Right renal cortex interstitium (tissue), 3 donors: ENCODE results near the gene ADSL. TPM values are rescaled to one million over a fixed set of nuclear protein-coding genes. Genes with fewer than 3 reads are reported as not detected.
"Not testable (repeated sequence)": the region's sequence is repeated elsewhere in the genome, so short reads cannot be mapped to it uniquely, and the experiment has no call there.

Experiments
- DNase-seq, 3 donors: peaks; one replicate each; pipeline ENCODE4 v3.0.0-alpha.2; 2013; ENCODE audit warnings: low read depth in 3 of 3, low spot score in 2 of 3
- polyA plus RNA-seq, 3 donors: library from polyadenylated mRNA; unstranded; fragments of 120-200 nt; gene quantifications; one replicate each; pipeline ENCODE4 v1.2.1, GENCODE V29; 2013; ENCODE audit not compliant: insufficient read length in 3 of 3

ADSL gene
- polyA plus RNA-seq, 3 donors = 104 to 109 (median 104) TPM

DNA sequence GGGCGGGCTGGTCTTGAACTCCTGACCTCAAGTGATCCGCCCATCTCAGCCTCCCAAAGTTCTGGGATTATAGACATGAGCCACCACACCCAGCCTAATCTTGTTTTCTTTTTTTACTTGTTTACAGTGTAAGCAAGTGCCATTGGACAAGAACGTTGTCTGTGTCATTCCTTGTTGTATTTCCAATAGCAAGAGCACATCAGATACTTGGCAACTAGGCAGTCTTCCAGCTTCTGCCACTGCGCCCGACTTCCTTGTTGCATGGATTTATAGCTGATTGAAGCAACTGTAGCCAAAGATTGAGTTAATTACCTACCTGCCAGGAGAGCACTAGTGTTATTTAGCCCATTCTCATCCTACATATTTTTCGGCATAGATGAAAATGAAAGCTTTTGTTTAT lies 21.0 kb downstream of the ADSL start:
- no peak for DNase-seq

DNA sequence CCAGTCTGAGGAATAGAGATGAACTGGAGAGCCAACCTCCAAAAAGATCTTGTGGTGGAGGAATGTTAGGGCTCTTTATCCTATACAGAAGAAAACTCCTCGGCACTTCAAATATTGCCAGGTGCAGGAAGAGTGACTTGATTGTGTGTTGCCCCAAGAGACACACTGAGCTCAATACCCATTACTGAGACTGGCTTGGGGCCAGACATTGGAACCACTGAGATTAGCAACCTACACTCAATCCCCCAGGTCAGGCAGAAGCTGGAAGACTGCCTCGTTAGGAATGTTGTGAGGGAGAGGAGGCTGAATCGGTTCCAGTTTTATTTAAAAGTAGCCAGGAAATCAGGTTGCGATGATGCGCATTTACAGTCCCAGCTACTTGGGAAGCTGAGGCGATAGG lies 21.7 kb downstream of the ADSL start:
- no peak for DNase-seq

DNA sequence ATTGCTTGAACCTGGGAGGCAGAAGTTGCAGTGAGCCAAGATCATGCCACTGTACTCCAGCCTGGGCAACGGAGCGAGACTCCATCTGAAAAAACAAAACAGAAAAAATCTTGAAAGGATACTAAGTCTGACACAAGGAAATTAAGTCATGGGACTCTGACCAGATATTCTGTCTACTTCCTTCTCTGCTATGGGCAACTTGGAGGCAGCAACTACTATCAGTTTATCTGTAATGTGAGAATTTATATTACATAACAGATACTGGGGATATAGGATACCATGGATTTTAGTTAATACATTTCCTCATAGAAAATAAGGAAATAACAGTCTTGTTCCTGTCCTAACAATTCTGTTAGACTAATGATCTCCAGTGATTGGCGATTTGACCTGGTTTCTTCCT lies 22.5 kb downstream of the ADSL start:
- no peak for DNase-seq

DNA sequence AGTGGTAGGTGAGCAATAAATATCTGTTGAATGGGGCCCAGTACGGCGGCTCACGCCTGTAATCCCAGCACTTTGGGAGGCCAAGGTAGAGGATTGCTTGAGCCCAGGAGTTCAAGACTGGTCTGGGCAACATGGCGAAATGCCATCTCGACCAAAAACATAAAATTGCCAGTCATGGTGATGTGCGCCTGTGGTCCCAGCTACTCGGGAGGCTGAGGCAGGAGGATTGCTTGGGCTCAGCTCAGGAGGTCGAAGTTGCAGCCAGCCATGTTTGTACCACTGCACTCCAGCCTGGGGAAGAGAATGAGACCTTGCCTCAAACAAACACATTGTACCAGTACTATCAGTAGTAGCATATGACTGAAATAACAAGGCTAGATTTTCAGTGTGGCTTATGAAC lies 28.3 kb downstream of the ADSL start:
- DNase-seq = no peak

DNA sequence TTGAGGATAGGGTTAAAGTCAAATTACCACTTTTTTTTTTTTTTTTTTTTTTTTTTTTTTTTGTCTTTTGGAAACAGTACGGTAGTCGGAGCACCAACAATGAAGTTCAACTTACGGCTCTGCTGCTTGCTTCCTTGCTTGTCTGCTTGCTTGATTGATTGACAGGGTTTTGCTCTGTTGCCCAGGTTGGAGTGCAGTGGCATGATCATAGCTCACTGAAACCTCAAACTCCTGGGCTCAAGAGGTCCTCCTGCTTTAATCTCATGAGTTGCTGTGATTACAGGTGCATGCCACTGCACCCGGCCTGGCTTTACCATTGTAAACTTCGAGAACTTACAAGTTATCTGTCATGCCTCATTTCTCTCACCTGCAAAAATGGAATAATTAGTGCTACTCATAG lies 29.8 kb downstream of the ADSL start:
- DNase-seq = no peak

DNA sequence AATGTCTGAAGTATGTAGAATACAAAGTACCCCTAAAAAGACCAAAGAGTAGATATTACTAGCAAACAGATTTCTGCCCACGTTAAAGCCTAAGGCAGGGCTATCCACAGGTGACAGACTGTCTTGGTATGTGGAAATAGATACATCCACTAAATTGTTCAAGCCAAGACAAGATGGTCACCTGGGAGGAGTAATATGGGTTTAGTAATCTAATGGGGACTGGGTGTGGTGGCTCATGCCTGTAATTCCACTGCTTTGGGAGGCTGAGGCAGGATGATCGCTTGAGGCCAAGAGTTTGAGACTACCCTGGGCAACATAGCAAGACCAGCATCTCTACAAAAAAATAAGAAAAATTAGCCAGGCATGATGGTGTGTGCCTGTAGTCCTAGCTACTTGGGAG lies 31.6 kb downstream of the ADSL start:
- DNase-seq = no peak

DNA sequence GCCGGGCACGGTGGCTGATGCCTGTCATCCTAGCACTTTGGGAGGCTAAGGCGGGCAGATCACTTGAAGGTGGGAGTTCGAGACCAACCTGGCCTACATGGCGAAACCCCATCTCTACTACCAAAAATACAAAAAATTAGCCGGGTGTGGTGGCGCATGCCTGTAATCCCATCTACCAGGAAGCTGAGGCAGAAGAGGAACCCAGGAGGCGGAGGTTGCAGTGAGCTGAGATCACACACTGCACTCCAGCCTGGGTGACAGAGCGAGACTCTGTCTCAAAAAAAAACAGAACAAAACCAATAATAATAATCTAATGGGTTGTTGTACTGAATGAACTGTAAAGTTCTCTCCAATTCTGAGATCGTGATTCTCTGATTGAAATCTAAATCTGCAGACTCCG lies 32.1 kb downstream of the ADSL start:
- DNase-seq = not testable (repeated sequence)

DNA sequence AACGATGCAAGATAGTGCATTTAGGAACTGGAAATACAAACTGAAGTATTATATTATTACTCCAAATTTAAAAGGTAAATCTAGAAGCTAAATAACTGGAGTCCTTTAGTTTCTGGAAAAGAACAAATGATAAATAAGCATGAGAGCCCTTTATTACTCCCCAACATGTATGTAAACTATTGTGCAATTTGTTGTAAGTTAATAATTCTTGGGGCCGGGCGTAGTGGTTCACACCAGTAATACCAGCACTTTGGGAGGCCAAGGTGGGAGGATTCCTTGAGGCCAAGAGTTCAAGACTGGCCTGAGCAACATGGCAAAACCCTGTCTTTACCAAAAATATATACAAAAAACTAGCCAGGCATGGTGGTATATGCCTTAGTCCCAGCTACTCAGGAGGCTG lies 35.2 kb downstream of the ADSL start:
- DNase-seq = no peak

DNA sequence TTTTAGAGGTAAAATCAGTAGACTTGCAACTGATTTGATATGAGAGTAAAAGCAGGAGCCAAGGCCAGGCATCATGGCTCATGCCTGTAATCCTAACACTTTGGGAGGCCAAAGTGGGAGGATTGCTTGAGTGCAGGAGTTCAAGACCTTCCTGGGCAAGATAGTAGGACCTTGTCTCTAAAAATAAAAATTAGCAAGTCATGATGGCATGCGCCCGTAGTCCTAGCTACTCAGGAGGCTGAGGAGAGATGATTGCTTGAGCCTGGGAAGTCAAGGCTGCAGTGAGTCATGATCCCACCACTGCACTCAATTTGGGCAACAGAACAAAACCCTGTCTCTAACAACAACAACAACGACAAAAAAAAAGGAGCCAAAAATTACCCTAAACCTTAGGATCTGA lies 37.6 kb downstream of the ADSL start:
- no peak for DNase-seq

DNA sequence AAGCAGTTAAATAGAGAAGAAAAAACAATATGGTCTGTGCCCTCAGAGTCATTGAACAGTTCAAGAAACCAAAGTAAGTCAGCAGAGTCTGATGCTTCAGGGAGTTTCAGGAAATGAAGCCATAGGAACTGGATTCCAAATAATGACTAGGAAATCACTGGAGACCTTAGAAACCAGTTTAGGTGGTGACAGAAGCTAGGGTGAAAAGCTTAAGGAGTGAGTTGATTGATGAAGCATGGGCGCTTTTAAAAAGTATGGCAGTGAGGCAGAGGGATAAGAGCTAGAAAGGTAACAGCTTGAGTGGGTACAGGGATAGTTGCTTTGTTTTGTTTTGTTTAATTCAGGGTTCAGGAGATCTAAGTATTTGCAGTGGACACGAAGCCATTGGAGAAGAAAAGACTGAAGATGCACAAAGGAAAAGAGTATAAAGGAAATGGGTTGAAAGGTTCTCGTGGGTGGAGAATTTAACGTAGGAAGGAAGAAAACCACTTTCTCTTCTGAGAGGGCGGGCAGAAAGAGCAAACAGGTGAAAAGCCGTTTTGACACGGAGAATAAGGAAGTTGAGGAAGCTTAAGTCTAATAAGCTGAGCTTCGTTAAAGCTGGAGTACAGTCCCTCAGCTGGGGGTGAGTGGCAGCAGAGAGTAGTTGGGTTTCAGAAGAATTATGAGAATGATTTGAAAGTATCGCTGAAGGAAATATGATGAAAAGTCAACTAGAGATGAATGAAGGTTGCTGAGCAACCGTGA lies 38.9 kb downstream of the ADSL start:
- no peak for DNase-seq

DNA sequence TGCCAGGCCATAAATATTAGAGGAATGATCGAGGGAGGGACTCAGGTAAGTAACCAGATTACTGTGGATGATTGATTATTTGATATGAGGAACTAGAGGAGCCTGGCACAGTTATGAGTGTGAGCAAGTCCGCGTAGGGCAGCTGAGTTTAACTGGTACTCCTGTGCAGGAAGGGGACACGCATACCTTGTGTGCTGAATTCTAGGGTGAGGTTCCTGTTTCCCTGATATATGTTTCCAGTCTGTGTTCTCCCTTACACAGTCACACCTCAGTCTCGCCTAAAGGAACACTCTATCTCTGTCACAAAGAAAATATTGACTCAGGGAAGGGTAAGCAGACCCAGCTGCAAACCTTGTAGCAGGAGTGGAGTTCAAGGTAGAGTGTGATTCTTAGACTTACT lies 41.4 kb downstream of the ADSL start:
- no peak for DNase-seq

DNA sequence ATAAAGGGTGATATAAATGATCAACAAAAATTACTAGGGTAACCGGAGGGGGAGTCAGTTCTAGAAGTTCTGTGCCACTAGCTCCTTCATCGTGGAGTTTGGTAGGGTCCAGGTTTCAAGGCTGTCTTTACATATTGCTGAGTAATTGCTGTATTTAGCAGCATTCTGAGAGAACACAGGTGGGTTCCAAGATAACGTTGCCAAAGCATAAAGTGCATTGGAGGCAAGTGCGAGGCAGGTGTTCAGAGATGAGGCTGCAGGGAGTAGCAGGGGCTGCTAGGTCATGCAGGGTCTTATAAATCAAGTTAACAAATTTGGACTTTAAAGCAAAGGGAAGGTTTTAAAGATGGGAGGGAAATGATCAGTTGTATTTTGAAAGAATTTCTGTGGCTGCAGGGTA lies 41.9 kb downstream of the ADSL start:
- DNase-seq = no peak

DNA sequence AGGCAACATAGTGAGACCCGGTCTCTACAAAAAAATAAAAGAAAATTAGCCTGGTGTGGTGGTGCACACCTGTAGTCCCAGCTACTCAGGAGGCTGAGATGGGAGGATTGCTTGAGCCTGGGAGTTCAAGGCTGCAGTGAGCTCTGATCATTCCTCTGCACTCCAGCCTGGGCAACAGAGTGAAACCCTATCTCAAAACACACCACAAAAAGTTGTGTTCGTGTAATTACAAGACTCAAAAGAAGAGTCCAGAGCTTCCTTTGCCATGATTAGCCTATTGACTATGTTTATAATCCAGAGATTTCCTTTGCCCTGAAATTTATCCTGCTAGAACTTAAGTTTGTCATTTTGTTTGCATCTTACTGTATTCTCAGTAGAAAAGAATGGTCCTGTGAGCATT lies 45.1 kb downstream of the ADSL start:
- DNase-seq = no peak

DNA sequence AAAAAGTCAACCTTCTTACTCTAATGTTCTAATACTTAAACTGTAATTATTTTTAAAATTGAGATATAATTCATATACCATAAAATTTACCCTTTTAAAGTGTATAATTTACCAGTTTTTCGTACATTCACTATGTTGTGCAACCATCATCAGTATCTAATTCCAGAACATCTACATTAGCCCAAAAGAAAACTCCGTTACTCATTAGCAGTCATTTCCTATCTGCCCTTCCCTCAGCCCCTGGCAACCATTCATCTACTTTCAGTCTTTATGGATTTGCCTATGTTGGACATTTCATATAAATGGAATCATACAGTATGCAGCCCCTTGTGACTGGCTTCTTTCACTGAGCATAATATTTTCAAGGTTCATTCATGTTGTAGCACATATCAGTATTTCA lies 46.3 kb downstream of the ADSL start:
- no peak for DNase-seq

DNA sequence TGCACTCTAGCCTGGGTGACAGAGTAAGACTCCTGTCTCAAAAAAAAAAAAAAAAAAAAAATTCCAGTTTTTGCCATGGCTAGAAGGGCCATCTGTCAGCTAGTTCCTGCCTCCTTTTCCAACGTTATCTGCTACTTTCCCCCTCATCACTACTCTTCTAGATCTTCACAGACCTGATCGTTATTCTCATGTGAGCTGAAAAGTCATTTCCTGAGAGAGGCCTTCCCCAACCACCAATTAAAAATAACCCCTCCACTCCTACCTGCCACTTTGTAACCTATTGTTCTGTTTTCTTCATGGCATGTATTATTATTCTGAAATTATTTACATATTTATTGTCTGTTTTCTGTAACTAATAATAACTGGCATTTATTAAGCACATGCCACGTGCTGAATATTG lies 48.3 kb downstream of the ADSL start:
- no peak for DNase-seq

DNA sequence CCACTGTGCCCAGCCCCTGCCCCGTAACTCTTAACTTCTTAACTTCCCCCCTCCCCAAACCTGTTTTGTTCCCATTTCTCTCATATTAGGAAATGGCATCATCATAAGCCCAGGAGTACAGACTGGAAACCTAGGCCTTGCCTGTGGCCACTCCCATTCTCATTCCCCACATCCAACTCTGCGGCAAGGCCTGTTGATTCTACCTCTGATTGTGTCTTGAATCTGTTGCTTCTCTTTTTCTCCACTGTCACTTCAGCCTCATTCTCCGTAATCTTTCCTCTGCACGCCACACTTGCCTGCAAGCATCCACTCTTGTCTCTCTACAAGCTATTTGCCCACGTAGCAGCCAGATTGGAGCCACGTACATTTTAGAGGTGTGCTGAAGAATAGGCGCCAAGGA lies 49.3 kb downstream of the ADSL start:
- no peak for DNase-seq

DNA sequence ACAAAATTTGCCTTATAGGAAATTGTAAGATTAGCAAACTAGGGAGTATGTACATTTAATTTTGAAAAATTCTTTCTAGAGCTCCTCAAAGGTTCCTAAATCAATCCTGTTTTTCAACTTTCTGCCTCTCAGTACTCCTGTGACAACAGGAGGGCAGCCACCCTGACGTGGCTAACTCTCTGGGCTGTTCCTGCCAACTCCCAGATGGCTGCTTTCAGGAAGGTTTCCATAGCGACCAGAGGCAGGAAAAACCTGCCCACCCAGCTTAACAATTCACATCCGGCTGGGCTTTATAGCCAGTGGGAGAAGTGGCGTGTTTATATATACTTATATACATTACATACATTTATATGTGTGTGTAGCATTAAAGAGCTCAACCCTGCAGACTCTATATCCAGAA lies 50.6 kb downstream of the ADSL start:
- peak; percentile 70 to 83 (median 75) for DNase-seq

DNA sequence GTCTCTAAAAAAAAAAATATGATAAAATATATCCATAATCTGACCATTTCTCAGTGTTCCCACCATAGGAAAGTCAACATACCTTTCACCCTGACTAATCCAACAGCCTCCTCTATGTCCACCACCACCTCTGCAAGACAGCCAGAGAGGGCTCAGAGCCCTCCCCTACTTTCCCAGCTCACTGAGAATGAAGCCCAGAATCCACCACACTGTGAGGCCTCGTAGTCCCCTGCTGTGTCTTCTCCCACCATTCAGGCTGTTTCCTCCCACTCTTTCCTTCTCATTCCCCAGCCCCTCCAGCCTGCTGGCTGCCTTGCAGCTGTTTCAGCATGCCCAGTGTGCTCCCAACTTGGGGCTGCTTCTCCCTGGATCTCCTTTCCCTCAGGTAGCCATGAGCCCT lies 51.1 kb downstream of the ADSL start:
- DNase-seq = peak in 1 of 3 donors; percentile 25

DNA sequence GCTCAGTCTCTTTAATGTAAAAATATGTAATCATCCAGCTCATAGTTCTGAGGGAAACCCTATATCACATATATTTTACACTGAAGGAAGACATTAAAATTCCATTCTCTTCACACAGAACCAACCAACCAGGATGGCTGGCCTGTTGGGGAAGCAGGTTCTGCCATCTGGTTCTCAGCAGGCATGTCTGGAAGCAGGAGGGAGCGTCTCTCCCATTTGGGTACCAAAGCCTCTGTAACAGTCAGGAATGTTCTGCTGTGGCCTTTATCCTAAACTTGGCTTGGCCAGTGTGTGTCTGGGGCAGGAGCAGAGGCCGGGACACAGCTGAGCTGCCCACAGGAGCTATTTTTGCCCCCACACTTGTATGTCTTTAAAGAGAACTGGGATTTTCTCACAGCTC lies 53.3 kb downstream of the ADSL start:
- no peak for DNase-seq

DNA sequence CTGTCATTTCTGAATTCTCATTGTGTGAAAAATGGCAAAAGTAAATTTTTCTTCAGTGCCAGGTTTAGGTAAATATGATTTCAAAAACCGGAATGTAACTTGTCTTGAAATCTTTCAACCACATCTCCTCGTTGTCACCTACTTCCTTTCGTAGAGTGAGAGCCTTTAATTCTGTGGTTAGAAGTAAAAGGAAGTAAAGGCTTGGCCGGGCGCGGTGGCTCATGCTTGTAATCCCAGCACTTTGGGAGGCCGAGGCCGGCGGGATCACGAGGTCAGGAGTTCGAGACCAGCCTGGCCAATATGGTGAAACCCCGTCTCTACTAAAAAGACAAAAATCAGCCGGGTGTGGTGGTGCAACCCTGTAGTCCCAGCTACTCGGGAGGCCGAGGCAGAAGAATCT lies 53.9 kb downstream of the ADSL start:
- DNase-seq = no peak

DNA sequence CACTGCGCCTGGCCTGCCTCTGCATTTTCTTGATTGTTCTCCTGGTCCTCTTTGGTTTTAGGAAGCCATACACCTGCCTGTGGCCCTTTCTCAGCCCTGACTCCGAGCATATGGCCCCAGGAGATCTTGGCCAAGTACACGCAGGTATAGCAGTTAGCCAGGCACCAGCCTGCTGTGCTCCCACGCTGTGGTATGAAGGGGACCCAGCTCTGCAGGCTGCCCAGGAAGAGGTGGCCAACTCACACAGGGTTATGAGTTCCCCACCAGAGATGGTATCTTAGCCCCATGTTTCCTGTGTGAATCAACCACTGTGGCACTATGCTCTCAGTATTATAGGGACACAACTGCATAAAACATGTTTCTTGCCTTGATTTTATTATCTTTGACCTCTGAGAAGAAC lies 55.2 kb downstream of the ADSL start:
- DNase-seq = no peak

DNA sequence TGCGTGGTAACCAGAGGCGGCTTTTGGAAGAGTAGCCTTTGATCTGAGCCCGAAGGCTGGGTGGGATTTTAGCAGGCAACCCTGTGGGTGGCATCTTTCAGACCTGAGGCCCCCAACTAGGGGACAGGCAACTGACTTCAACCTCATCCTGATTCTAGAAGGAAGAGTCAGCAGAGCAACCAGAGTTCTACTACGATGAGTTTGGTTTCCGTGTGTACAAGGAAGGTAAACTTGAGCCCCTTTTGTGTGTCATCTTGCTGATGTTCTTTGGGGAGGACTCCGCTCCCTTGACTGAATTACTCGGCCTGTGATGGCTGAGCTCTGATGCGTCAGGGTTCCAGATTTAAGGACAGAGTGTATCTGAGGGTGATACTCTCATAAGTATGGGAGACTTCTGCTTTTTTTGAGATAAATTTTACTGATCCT lies 55.7 kb downstream of the ADSL start:
- DNase-seq = no peak

DNA sequence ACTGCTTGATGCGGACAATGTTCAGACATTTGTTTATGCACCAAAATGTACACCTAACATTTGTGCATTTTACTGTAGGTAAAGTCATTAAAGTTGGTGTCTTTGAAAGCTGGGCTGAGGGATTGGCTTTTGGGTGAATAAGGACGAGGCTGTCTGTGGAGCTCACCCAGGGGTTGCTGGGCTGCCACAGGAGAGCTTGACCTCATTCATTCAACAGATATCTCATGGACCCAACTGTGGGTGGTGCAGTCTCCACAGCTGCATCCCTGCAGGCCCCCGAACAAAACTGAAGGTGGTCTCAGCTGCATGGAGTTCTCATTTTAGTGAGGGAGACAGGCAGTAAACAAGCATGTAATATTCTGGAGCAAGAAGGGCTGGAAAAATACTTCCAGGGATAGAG lies 56.8 kb downstream of the ADSL start:
- no peak for DNase-seq
